VCaP (cell line): ENCODE measurements around the gene ZC3H4.

Experiments
- H3K27ac ChIP-seq: fragments of 450-650 bp; 2 replicates; pipeline ENCODE4 v1.5.1; 2017
- CTCF ChIP-seq: fragments of 450-650 bp; conservative IDR thresholded peaks from 2 replicates; pipeline ENCODE4 v1.5.1; 2017; ENCODE audit warnings: mild to moderate bottlenecking, moderate library complexity

Gene ZC3H4

GRCh38 chr19:47037766-47038165 is 75.8 kb downstream of the ZC3H4 start:
- no peak for TF ChIP-seq CTCF
- H3K27ac ChIP-seq, result no peak overlapping the region

DNA sequence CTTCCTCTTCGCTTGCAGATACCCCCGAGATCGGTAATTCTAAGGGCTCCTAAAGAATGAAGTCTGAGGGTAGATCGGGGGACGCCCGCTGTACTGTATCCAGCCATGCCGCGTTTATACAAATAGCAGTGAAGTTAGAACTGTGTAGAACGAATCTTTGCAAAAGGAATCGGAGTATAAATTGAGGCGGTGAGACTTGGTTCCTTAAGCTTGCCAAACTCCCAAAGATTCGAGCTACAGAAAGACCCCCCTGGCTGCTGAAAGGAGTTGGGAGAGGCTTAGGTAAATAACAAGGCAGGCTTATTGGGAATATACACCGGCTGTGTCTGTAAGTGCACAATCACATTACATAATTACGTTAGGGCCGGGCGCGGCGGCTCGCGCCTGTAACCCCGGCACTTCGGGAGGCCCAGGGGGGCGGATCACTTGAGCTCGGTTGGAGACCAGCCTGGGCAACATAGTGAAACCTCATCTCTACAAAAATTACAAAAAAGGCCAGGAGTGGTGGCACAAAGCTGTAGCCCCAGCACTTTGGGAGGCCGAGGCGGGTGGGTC is 77.4 kb downstream of the ZC3H4 start:
- no peak; the same call in none of the 2 replicates for TF ChIP-seq CTCF
- peak overlapping the region; percentile 77 for H3K27ac ChIP-seq

DNA sequence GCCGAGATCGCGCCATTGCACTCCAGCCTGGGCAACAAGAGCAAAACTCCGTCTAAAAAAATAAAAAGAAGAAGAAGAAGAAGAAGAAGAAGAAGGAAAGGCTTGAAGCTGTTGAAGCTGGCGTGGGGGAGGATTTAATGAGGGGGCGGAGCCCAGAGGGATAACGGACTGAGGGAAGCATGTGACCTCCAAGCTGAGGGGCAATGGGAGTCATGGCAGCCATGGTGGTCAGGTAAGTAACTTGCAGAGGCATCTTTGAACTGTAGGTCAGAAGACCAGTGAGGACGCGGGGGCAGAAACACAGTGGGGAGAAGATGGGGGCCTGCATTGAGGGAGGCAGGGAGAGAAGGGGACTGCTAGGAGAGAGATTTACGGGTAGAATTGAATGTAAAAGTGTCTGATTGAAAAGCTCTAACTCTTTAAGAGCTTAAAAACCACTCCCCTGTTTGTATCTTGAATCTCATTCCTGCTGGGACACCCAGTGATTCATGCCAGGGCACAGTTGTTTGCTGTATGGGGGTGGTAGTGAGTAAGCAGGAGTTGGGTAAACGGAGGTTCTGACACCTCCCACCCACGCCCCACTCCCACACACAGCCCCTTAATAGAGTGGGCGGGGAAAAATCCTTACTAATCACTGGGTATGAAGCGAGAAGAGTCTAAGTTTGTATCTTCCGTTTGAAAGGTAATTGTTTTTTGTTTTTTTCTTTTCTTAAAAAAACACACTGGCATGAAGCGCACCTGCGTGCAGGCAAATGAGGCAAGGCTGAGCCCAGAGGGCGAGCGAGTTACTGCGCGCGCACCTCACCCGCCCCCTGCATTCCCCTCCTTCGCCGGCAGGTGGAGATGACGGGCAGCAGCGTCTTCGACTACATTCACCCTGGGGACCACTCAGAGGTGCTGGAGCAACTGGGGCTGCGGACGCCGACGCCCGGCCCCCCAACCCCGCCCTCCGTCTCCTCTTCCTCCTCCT is 78.2 kb downstream of the ZC3H4 start:
- peak; percentile 97 for TF ChIP-seq CTCF
- peak overlapping the region; percentile 77 for H3K27ac ChIP-seq

- peak; percentile 98 for TF ChIP-seq CTCF
- no peak overlapping the region for H3K27ac ChIP-seq
These were observed 81.3 kb downstream of the ZC3H4 start for GRCh38 chr19:47032171-47032811.

DNA sequence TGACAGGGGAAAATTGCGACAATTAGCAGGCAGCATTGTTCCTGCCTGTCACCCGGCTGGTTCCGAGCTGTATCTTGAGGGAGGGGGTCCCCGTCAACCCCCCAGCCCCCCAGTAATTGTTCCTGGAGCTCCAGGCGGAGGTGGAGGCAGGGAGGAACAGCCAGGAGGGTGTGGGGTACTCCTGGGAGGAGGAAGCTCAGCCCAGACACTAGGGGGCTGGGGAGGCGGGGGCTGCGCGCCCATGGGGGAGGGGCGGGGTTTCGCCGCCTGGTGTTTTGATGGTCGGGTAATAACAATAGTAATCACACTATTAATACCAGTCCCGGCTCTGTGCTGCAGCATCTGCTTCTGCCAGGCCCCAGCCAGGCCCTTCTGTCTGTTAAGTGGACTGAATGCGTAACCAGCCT is 85.4 kb downstream of the ZC3H4 start:
- TF ChIP-seq CTCF, result no peak
- no peak overlapping the region for H3K27ac ChIP-seq

DNA sequence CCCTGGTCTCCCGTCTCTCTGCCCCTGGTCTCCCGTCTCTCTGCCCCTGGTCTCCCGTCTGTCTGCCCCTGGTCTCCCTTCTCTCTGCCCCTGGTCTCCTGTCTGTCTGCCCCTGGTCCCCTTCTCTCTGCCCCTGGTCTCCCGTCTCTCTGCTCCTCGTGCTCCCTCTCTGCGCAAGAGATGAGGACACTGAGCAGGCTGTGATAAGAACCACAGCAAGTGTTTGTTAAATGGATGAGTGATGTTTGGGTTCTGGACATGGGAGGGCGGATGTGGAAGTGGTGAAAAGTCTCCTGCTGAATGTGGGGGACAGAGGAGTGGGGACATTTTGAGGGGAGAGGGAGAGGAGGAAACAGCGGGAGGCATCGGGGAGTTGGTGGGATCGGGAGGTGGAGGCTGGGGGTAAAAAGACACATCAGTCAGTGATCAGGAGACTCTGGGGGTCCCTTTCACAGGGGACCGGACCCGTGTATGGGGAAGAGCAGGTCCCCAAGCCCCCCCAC is 85.9 kb downstream of the ZC3H4 start:
- TF ChIP-seq CTCF, result no peak
- H3K27ac ChIP-seq, result no peak overlapping the region

DNA sequence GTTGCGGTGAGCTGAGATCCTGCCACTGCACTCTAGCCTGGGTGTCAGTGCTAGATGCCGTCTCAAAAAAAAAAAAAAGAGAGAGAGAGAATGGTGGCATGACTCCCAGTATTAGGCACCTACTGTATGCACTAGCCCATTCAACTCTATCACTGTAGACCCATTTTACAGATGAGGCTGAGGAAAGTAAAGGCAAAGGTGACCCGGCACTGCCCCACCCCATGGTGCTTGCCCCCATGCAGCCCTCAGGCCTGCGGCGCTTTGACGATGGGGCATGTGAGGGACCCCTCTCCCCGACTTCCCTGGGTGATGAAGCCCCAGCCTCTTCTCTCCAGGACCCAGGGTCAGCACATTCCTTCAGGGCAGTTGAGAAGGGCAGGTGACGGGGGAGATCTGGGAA is 86.7 kb downstream of the ZC3H4 start:
- no peak for TF ChIP-seq CTCF
- H3K27ac ChIP-seq, result no peak overlapping the region
